GM12878 (cell line): ENCODE results near the gene FDX2. TPM values are rescaled to one million over a fixed set of nuclear protein-coding genes. Genes with fewer than 3 reads are reported as not detected.

ENCODE experiments used
- ATAC-seq: fragments of 200-7000 bp; cut with Tn5 transposase; 3 replicates; pipeline ENCODE4 v1.9.1; 2020; ENCODE audit warnings: mild to moderate bottlenecking, moderate library complexity
- BruUV-seq: library from RNA; stranded (reverse); fragments of 400-500 nt; replicated peaks from 2 replicates; lab custom pipeline; 2021; lab: Mats Ljungman, UMichigan
- CTCF ChIA-PET: fragments of 300-600 bp; sonication (Branson Sonifier 250); formaldehyde crosslinking; extraction: SDS; loops from one replicate; lab custom pipeline; 2021; ENCODE audit warnings: inconsistent platforms; lab: Yijun Ruan, JAX
- POLR2A ChIA-PET: fragments of 350-600 bp; formaldehyde crosslinking; extraction: SDS; loops from one replicate; lab custom pipeline; 2021; ENCODE audit warnings: inconsistent platforms; lab: Charles Lee
- RAD21 ChIA-PET: fragments of 300-600 bp; sonication (Branson Sonifier 250); formaldehyde crosslinking; loops from one replicate; lab custom pipeline; 2023; ENCODE audit warnings: antibody characterized with exemption; ENCODE audit not compliant: unreplicated experiment; lab: Charles Lee
- SMC1A ChIA-PET: fragments of 300-600 bp; sonication (Branson Sonifier 250); formaldehyde crosslinking; loops from one replicate; lab custom pipeline; 2023; ENCODE audit not compliant: unreplicated experiment, uncharacterized antibody; lab: Charles Lee
- DNase-seq: peaks from one replicate; pipeline ENCODE4 v3.0.0-alpha.2; 2011; ENCODE audit warnings: low read depth, low spot score
- FAIRE-seq: peaks from 3 replicates; lab custom pipeline; 2011; peaks lifted over from hg19 to GRCh38; lab: Jason Lieb, UNC
- H2AFZ ChIP-seq: 2 replicates; pipeline ENCODE4 v1.6.0; 2011; ENCODE audit warnings: low read depth, low read length, control low read depth; ENCODE audit not compliant: control insufficient read depth
- H3K27ac ChIP-seq: 2 replicates; pipeline ENCODE4 v1.5.1; 2011; ENCODE audit warnings: control low read depth; ENCODE audit not compliant: control insufficient read depth, insufficient read depth
- H3K27me3 ChIP-seq, 2 experiments: replicated peaks in 1 of 2; 2 replicates each; pipeline versions ENCODE4 v1.6.0 to v1.6.1; 2011; ENCODE audit warnings: low read length in 1 of 2; ENCODE audit not compliant: control insufficient read depth in 2 of 2, insufficient read depth in 2 of 2
- H3K36me3 ChIP-seq, 2 experiments: 2 replicates each; pipeline ENCODE4 v1.5.1; 2011; ENCODE audit warnings: low read length in 1 of 2; ENCODE audit not compliant: control insufficient read depth in 2 of 2, insufficient read depth in 2 of 2
- H3K4me1 ChIP-seq: 2 replicates; pipeline ENCODE4 v1.6.1; 2011; ENCODE audit warnings: mild to moderate bottlenecking, low read length, moderate library complexity, mixed read lengths; ENCODE audit not compliant: control insufficient read depth, insufficient read depth
- H3K4me2 ChIP-seq: 2 replicates; pipeline ENCODE4 v1.6.0; 2011; ENCODE audit warnings: control low read depth; ENCODE audit not compliant: control insufficient read depth, insufficient read depth
- H3K4me3 ChIP-seq: fragments of 200-600 bp; sonication (generic); 2 replicates; pipeline ENCODE4 v1.5.1; 2016
- H3K79me2 ChIP-seq: 2 replicates; pipeline ENCODE4 v1.6.0; 2011; ENCODE audit warnings: low read length; ENCODE audit not compliant: control insufficient read depth, insufficient read depth
- H3K9ac ChIP-seq: 2 replicates; pipeline ENCODE4 v1.8.0; 2011; ENCODE audit warnings: low read length, control low read depth, mixed read lengths; ENCODE audit not compliant: control insufficient read depth, insufficient read depth
- H3K9me3 ChIP-seq: replicated peaks from 3 replicates; pipeline ENCODE4 v1.5.1; 2011; ENCODE audit warnings: mild to moderate bottlenecking, low read length; ENCODE audit not compliant: control insufficient read depth, insufficient read depth
- H4K20me1 ChIP-seq: 2 replicates; pipeline ENCODE4 v1.6.0; 2011; ENCODE audit not compliant: control insufficient read depth, insufficient read depth
- BCL3 ChIP-seq: IDR thresholded peaks from 2 replicates; pipeline ENCODE4 v1.6.1; 2011; ENCODE audit warnings: borderline replicate concordance, low read depth, mild to moderate bottlenecking, moderate library complexity, low read length; ENCODE audit not compliant: insufficient read depth, poor library complexity, severe bottlenecking
- CEBPZ ChIP-seq: fragments of 150-350 bp; IDR thresholded peaks from 2 replicates; pipeline ENCODE4 v1.6.1; 2016; ENCODE audit warnings: low read depth, low read length
- DPF2 ChIP-seq: fragments of 450-650 bp; IDR thresholded peaks from 2 replicates; pipeline ENCODE4 v1.6.1; 2017; ENCODE audit warnings: mild to moderate bottlenecking
- E2F8 ChIP-seq: fragments of 450-650 bp; IDR thresholded peaks from 2 replicates; pipeline ENCODE4 v1.6.1; 2018; ENCODE audit warnings: mild to moderate bottlenecking, low read depth, moderate library complexity; ENCODE audit not compliant: partially characterized antibody
- GATAD2B ChIP-seq: fragments of 450-650 bp; conservative IDR thresholded peaks from 2 replicates; pipeline ENCODE4 v1.6.1; 2017; ENCODE audit warnings: low read depth, mild to moderate bottlenecking, moderate library complexity
- HDAC6 ChIP-seq: fragments of 200-600 bp; sonication (generic); IDR thresholded peaks from one replicate; pipeline ENCODE4 v1.8.0; 2017; ENCODE audit warnings: antibody characterized with exemption; ENCODE audit not compliant: unreplicated experiment
- HSF1 ChIP-seq: fragments of 150-350 bp; IDR thresholded peaks from 2 replicates; pipeline ENCODE4 v1.6.1; 2014; ENCODE audit warnings: mild to moderate bottlenecking, low read depth, low read length
- SUZ12 ChIP-seq: fragments of 200-600 bp; sonication (generic); IDR thresholded peaks from one replicate; pipeline ENCODE4 v1.6.1; 2018; ENCODE audit warnings: antibody characterized with exemption, mild to moderate bottlenecking; ENCODE audit not compliant: unreplicated experiment
- ZBTB4 ChIP-seq: fragments of 450-650 bp; formaldehyde crosslinking; IDR thresholded peaks from 2 replicates; pipeline ENCODE4 v1.4.0; 2022; ENCODE audit warnings: mild to moderate bottlenecking, moderate library complexity
- WGBS: methylation state at CpG from one replicate; pipeline ENCODE4 v1.1.6; 2016; ENCODE audit warnings: low lambda C conversion rate; ENCODE audit not compliant: insufficient replicate concordance, insufficient coverage; ENCODE audit errors: missing lambda C conversion rate; 5-methylcytosine and 5-hydroxymethylcytosine counted together
- in situ Hi-C: fragments of 300-500 bp; cut with MboI; formaldehyde crosslinking; loops from 9 replicates; pipeline ENCODE4 v1.14.3; 2018; ENCODE audit warnings: mixed read lengths
- intact Hi-C: fragments of 100-400 bp; cut with micrococcal nuclease; formaldehyde crosslinking; loops from one replicate; pipeline ENCODE4 v1.14.2; 2022; ENCODE audit not compliant: unreplicated experiment
- polyA plus RNA-seq, 11 experiments: library from polyadenylated mRNA; depleted of rRNA in 4 of 11; unstranded in 6 of 11; stranded (reverse) in 5 of 11; fragments of >200 nt; fragmentation: Nextera tagmentation in 4 of 11; fragmentation: Illumina TruSeq in 1 of 11; extraction: Ambion mirVana in 4 of 11; extraction: Trizol in 1 of 11; gene quantifications; 1 replicate in 1 of 11; 2 replicates in 10 of 11; pipeline versions ENCODE4 v1.2.1 to v1.2.3, GENCODE V29; 2011 to 2016; ENCODE audit warnings: inconsistent platforms in 2 of 11, missing spikeins in 2 of 11, low read depth in 1 of 11
- total RNA-seq, 4 experiments: library from RNA; depleted of rRNA in 3 of 4; stranded (reverse); fragments of >200 nt in 3 of 4; fragmentation: Illumina TruSeq in 1 of 4; extraction: Trizol in 1 of 4; gene quantifications; 2 replicates each; pipeline versions ENCODE4 v1.2.1 to v1.2.3, GENCODE V29; 2013 to 2021

The FDX2 gene
- total and polyA plus RNA-seq, 10 of the 15 experiments (the other 5 are each of a cell fraction or from before 2014, with no cell fraction given), result 1.4 to 50.4 (median 24.7) TPM

- TF ChIP-seq CEBPZ (no peak), ZBTB4 (CRISPR knock-in tag) (no peak)
Observed at GRCh38 chr19:10309423-10309822, 6.4 kb downstream of the FDX2 start, which contains the start of gene ZGLP1 (continued).

- ChIA-PET RAD21 (no interaction called here), SMC1A (no interaction called here), CTCF (no interaction called here), POLR2A (interaction anchor here (0.6 to 0.7 kb wide), 2 partner anchors 13 to 185 kb away, joined by 3 to 4 read pairs; no protein-coding TSS in a partner anchor)
- no peak overlapping the region for H3K4me2 ChIP-seq
- no peak for FAIRE-seq
- no peak overlapping the region for H3K27ac ChIP-seq
- no peaks in the 10 kb centered on the region for H3K79me2 ChIP-seq
- H3K4me1 ChIP-seq, result no peaks in the 10 kb centered on the region
- in situ Hi-C loops (no loop called here), intact Hi-C loops (no loop called here)
- H3K9me3 ChIP-seq, result no peaks in the 10 kb centered on the region
- no peaks in the 10 kb centered on the region for H3K27me3 ChIP-seq
- no peak for DNase-seq
- no peak overlapping the region for H3K4me3 ChIP-seq
- no peaks in the 10 kb centered on the region for H4K20me1 ChIP-seq
- no peak overlapping the region for H3K9ac ChIP-seq
- ATAC-seq, result no peak
- BruUV-seq, result no TSS peak
- no peak overlapping the region for H2AFZ ChIP-seq
- 68% methylated on average over 5 of the region's 5 CpGs for WGBS
- no peaks in the 10 kb centered on the region; a peak in 1 of 4 replicates for H3K36me3 ChIP-seq
- TF ChIP-seq GATAD2B (no peak), DPF2 (no peak), HSF1 (no peak), BCL3 (no peak), E2F8 (no peak), HDAC6 (no peak), SUZ12 (no peak)
Observed at GRCh38 chr19:10306327-10306726, 9.5 kb downstream of the FDX2 start.
